ENCODE results near the gene BIRC3. TPM values are rescaled to one million over a fixed set of nuclear protein-coding genes. Genes with fewer than 3 reads are reported as not detected.

The BIRC3 gene
- total and polyA plus RNA-seq, 2 donors from 2014 or later: 3.9 to 110 TPM

- H3K36me3 ChIP-seq (ENCODE audit: control insufficient read depth in 2 of 3, insufficient read depth in 3 of 3, low read length in 3 of 3): peaks cover 10 to 19% (median 13%) of the 10 kb centered on the region in 3 donors
- intact Hi-C loops (cut with DNase I): no loop called here
- no peak for FAIRE-seq
These were observed 42.1 kb downstream of the BIRC3 start for GRCh38 chr11:102359372-102359771.

GRCh38 chr11:102360681-102361080, 43.4 kb downstream of the BIRC3 start:
- no peak overlapping the region for H3K27ac ChIP-seq (ENCODE audit: low read depth in 2 of 2, low read length in 2 of 2)
- DNase-seq (no peak), FAIRE-seq (no peak)
- H3K4me1 ChIP-seq (ENCODE audit: control insufficient read depth in 2 of 3, insufficient read depth in 2 of 3, low read depth in 1 of 3, low read length in 3 of 3): no peaks in the 10 kb centered on the region
- H3K9ac ChIP-seq (ENCODE audit: low read length in 3 of 3): no peak overlapping the region
- H3K36me3 ChIP-seq (ENCODE audit: control insufficient read depth in 2 of 3, insufficient read depth in 3 of 3, low read length in 3 of 3): peaks cover 10 to 31% (median 24%) of the 10 kb centered on the region in 3 donors
- H3K27me3 ChIP-seq (ENCODE audit: control insufficient read depth, insufficient read depth, low read length): no peaks in the 10 kb centered on the region
- no peaks in the 10 kb centered on the region for H3K9me3 ChIP-seq (ENCODE audit: control insufficient read depth in 2 of 3, insufficient read depth in 1 of 3, low read length in 3 of 3)
- intact Hi-C loops (cut with DNase I): loop anchor here (10.0 kb wide), 1 partner anchor 134 kb away; no protein-coding TSS in a partner anchor
- TF ChIP-seq CTCF (IDR thresholded peaks at IDR 0.05; ENCODE audit: borderline replicate concordance, extremely low read depth, insufficient read depth): no peak
- no peak overlapping the region for H3K4me3 ChIP-seq (ENCODE audit: low read length in 3 of 3)

More at GRCh38 chr11:102359372-102359771, 42.1 kb downstream of the BIRC3 start:
- Histone ChIP-seq H3K9ac (ENCODE audit: low read length in 3 of 3) (no peak overlapping the region), H3K4me1 (ENCODE audit: control insufficient read depth in 2 of 3, insufficient read depth in 2 of 3, low read depth in 1 of 3, low read length in 3 of 3) (no peaks in the 10 kb centered on the region), H3K4me3 (ENCODE audit: low read length in 3 of 3) (no peak overlapping the region), H3K9me3 (ENCODE audit: control insufficient read depth in 2 of 3, insufficient read depth in 1 of 3, low read length in 3 of 3) (no peaks in the 10 kb centered on the region), H3K27me3 (ENCODE audit: control insufficient read depth, insufficient read depth, low read length) (no peaks in the 10 kb centered on the region), H3K27ac (ENCODE audit: low read depth in 2 of 2, low read length in 2 of 2) (no peak overlapping the region)
- no peak for TF ChIP-seq CTCF (IDR thresholded peaks at IDR 0.05; ENCODE audit: borderline replicate concordance, extremely low read depth, insufficient read depth)
- no peak for DNase-seq

GRCh38 chr11:102361086-102362031, 44.1 kb downstream of the BIRC3 start:
- intact Hi-C loops (cut with DNase I): loop anchor here (10.0 kb wide), 1 partner anchor 133 kb away; no protein-coding TSS in a partner anchor
- FAIRE-seq: no peak
- H3K36me3 ChIP-seq (ENCODE audit: control insufficient read depth in 2 of 3, insufficient read depth in 3 of 3, low read length in 3 of 3): peaks cover 10 to 31% (median 24%) of the 10 kb centered on the region in 3 donors

More at GRCh38 chr11:102361086-102362031, 44.1 kb downstream of the BIRC3 start:
- no peak for TF ChIP-seq CTCF (IDR thresholded peaks at IDR 0.05; ENCODE audit: borderline replicate concordance, extremely low read depth, insufficient read depth)
- Histone ChIP-seq H3K9ac (ENCODE audit: low read length in 3 of 3) (no peak overlapping the region), H3K4me3 (ENCODE audit: low read length in 3 of 3) (no peak overlapping the region), H3K4me1 (ENCODE audit: control insufficient read depth in 2 of 3, insufficient read depth in 2 of 3, low read depth in 1 of 3, low read length in 3 of 3) (no peaks in the 10 kb centered on the region), H3K27me3 (ENCODE audit: control insufficient read depth, insufficient read depth, low read length) (no peaks in the 10 kb centered on the region), H3K27ac (ENCODE audit: low read depth in 2 of 2, low read length in 2 of 2) (no peak overlapping the region), H3K9me3 (ENCODE audit: control insufficient read depth in 2 of 3, insufficient read depth in 1 of 3, low read length in 3 of 3) (no peaks in the 10 kb centered on the region)
- DNase-seq: peak in 1 of 5 donors; percentile 46

Measured in kidney (tissue), 14 donors.